ENCODE measurements around the gene PAK2.

PAK2 gene

DNA sequence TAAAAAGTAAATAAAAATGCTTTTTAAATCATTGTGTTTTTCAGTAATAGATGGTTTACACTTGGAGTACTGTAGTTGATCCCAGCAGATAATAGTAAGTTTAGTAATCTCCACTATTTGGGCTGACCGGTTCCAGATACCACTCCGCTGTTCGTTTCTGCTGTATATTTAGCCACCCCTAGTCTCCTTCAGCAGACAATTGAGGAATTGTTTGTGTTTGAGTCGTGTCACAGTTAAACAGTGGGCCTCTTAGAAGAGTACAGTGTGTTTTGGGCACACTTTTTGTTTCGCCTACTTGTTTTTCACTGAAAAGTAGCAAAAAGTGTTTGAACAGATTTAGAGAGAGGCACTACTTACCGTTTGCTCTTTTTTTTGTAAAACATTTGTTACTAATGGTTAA, 33.2 kb downstream of the PAK2 start:
- H3K36me3 ChIP-seq (ENCODE audit: control insufficient read depth, insufficient read depth, low read length): no peaks in the 10 kb centered on the region; the same call in 1 of the 2 replicates
- no peak overlapping the region for H3K4me3 ChIP-seq (replicated peaks; ENCODE audit: low read depth, low read length)
- TF ChIP-seq, protein P1, sequence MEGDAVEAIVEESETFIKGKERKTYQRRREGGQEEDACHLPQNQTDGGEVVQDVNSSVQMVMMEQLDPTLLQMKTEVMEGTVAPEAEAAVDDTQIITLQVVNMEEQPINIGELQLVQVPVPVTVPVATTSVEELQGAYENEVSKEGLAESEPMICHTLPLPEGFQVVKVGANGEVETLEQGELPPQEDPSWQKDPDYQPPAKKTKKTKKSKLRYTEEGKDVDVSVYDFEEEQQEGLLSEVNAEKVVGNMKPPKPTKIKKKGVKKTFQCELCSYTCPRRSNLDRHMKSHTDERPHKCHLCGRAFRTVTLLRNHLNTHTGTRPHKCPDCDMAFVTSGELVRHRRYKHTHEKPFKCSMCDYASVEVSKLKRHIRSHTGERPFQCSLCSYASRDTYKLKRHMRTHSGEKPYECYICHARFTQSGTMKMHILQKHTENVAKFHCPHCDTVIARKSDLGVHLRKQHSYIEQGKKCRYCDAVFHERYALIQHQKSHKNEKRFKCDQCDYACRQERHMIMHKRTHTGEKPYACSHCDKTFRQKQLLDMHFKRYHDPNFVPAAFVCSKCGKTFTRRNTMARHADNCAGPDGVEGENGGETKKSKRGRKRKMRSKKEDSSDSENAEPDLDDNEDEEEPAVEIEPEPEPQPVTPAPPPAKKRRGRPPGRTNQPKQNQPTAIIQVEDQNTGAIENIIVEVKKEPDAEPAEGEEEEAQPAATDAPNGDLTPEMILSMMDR (IDR thresholded peaks at IDR 0.05; ENCODE audit: insufficient read depth, low read length, poor library complexity, severe bottlenecking): no peak
- DNase-seq (ENCODE audit: extremely low read depth, insufficient read length): no peak
- no peaks in the 10 kb centered on the region for H3K27me3 ChIP-seq (replicated peaks; ENCODE audit: control insufficient read depth, insufficient read depth, low read length)

DNA sequence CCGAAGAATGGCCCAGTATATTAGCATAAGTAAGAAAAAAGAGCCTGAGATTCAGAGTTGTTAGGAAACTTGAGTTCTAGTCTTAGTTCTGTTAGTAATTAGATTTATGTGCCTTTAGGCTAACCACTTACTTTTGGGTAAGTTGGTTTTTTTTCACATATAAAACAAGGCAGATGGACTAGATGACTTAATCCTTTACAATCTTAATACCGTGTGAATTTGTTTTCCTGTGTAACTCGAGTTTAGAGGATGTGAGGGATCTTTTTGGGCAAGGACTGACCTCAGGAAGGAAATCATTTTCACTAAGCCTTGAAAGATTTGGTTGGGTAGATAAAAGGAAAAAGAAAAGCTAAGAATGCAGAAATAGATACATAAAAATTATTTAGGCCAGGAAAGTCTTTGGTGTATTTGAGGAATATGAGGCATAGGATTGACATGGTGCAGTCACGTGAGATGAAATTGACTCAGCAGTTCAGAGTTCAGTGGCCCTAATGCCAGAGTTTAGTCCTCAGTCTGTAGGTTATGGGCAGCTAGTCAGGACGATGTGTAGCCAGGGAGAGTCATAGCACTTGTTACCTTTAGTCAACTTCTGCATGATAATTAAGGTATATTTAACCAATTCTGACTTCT, 34.6 kb downstream of the PAK2 start:
- H3K36me3 ChIP-seq (ENCODE audit: control insufficient read depth, insufficient read depth, low read length): no peaks in the 10 kb centered on the region
- TF ChIP-seq, protein P1 (IDR thresholded peaks at IDR 0.05; ENCODE audit: insufficient read depth, low read length, poor library complexity, severe bottlenecking): no peak
- no peak overlapping the region for H3K4me3 ChIP-seq (replicated peaks; ENCODE audit: low read depth, low read length)
- DNase-seq (ENCODE audit: extremely low read depth, insufficient read length): no peak
- no peaks in the 10 kb centered on the region for H3K27me3 ChIP-seq (replicated peaks; ENCODE audit: control insufficient read depth, insufficient read depth, low read length)

DNA sequence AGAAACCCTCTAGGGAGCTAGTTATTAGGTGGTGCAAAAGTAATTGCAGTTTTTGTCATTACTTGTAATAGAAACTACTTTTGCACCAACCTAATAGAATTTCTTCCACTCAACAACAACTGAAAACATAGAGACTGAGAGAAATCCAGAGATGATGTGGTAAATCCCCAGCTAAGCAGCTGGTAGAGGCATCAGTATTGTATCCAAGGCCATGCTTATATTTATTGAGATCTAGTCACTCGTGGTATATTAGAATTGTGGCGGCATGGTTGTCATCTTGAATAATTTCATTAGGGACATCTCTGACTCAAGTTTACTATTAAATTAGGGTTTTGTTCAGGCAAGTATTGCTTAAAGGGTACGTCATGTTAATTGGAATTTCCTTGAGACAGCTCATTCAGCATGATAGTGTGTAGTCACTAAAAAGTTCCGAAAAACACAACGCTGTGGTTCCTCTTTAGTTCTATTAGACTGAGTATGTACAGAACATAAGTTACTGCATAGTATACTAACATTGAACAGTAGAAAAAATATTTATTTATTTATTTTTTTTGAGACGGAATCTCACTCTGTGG, 35.3 kb downstream of the PAK2 start:
- no peak overlapping the region for H3K4me3 ChIP-seq (replicated peaks; ENCODE audit: low read depth, low read length)
- peaks cover 2% of the 10 kb centered on the region for H3K36me3 ChIP-seq (ENCODE audit: control insufficient read depth, insufficient read depth, low read length)
- no peaks in the 10 kb centered on the region for H3K27me3 ChIP-seq (replicated peaks; ENCODE audit: control insufficient read depth, insufficient read depth, low read length)
- DNase-seq (ENCODE audit: extremely low read depth, insufficient read length): no peak
- TF ChIP-seq, protein P1 (IDR thresholded peaks at IDR 0.05; ENCODE audit: insufficient read depth, low read length, poor library complexity, severe bottlenecking): no peak

DNA sequence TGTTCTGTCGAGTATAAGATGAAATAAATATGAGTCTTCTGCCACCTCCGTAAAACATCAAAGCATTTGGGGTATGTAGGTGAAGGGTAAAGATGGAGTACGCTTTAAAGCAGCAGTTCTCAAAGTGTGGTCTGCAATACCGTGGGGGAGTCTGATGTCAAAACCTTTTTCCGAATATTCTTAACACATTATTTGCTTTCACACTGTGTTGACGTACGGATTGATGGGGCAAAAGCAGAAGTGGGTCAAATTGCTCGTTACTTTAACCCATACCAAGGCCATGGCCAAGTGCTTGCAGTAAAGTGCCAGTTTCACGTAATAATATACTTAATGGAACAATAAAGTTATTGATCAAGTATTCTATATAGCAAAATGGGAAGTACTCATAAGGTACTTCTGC, 36.3 kb downstream of the PAK2 start:
- DNase-seq (ENCODE audit: extremely low read depth, insufficient read length): no peak
- H3K4me3 ChIP-seq (replicated peaks; ENCODE audit: low read depth, low read length): no peak overlapping the region
- TF ChIP-seq, protein P1 (IDR thresholded peaks at IDR 0.05; ENCODE audit: insufficient read depth, low read length, poor library complexity, severe bottlenecking): no peak
- H3K27me3 ChIP-seq (replicated peaks; ENCODE audit: control insufficient read depth, insufficient read depth, low read length): no peaks in the 10 kb centered on the region
- peaks cover 2% of the 10 kb centered on the region for H3K36me3 ChIP-seq (ENCODE audit: control insufficient read depth, insufficient read depth, low read length)

DNA sequence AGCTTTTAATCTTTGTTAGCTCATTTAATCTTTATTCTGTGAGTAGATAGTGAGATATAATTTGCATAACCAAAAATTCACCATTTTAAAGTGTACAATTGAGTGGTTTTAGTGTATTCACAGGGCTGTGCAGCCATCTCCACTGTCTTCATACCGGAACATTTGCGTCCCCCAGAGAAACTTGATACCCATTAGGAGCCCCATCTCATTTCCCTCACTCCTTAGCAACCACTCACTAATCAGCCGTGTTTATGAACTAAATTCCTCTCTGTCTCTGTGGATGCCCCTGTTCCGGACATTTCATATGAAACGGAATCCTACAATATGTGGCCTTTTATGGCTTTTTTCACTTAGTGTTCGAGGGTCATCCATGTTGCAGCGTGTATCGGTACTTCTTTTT, 38.2 kb downstream of the PAK2 start:
- Histone ChIP-seq H3K36me3 (ENCODE audit: control insufficient read depth, insufficient read depth, low read length) (peaks cover 2% of the 10 kb centered on the region), H3K27me3 (replicated peaks; ENCODE audit: control insufficient read depth, insufficient read depth, low read length) (no peaks in the 10 kb centered on the region), H3K4me3 (replicated peaks; ENCODE audit: low read depth, low read length) (no peak overlapping the region)
- DNase-seq (ENCODE audit: extremely low read depth, insufficient read length): no peak
- TF ChIP-seq, protein P1 (IDR thresholded peaks at IDR 0.05; ENCODE audit: insufficient read depth, low read length, poor library complexity, severe bottlenecking): no peak

All from GM06990 (cell line).